ENCODE data around the gene ZNF576. TPM values are rescaled to one million over a fixed set of nuclear protein-coding genes. Genes with fewer than 3 reads are reported as not detected.
"Not testable (repeated sequence)": the region's sequence is repeated elsewhere in the genome, so short reads cannot be mapped to it uniquely, and the experiment has no call there.

The ZNF576 gene
- total RNA-seq, 1 donor from 2014 or later, result 12.6 TPM

DNA sequence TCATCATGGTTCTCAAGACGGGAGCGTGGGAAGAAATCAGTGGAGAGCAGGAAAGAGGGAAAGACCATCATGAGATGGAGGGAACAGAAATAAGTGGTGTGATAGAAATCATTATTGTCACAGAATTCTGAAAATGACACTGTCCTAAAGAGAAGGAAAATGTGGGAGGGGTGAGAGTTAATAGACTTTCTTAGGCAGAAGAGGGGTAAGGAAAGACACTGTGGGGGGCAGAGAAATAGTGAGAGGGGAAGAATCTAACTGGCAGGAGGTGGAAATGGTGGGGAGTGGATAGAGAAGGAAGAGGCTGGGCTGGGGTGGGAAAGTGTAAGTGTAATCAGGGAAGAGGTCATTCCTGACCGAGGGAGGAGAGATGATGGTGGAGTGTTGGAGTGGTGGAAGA is 17.6 kb upstream of the ZNF576 start:
- peak overlapping the region; percentile 90 for H3K4me3 Mint-ChIP-seq
- H3K4me1 Mint-ChIP-seq, result peaks cover 39% of the 10 kb centered on the region
- no peaks in the 10 kb centered on the region for H3K9me3 Mint-ChIP-seq
- TF ChIP-seq, protein P1, sequence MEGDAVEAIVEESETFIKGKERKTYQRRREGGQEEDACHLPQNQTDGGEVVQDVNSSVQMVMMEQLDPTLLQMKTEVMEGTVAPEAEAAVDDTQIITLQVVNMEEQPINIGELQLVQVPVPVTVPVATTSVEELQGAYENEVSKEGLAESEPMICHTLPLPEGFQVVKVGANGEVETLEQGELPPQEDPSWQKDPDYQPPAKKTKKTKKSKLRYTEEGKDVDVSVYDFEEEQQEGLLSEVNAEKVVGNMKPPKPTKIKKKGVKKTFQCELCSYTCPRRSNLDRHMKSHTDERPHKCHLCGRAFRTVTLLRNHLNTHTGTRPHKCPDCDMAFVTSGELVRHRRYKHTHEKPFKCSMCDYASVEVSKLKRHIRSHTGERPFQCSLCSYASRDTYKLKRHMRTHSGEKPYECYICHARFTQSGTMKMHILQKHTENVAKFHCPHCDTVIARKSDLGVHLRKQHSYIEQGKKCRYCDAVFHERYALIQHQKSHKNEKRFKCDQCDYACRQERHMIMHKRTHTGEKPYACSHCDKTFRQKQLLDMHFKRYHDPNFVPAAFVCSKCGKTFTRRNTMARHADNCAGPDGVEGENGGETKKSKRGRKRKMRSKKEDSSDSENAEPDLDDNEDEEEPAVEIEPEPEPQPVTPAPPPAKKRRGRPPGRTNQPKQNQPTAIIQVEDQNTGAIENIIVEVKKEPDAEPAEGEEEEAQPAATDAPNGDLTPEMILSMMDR (IDR thresholded peaks at IDR 0.05; ENCODE audit: unreplicated experiment), result no peak
- DNase-seq (ENCODE audit: low spot score in 2 of 2, unreplicated experiment in 2 of 2), result no peak
- H3K36me3 Mint-ChIP-seq, result no peaks in the 10 kb centered on the region
- H3K27ac Mint-ChIP-seq, result no peak overlapping the region
- no peaks in the 10 kb centered on the region for H3K27me3 Mint-ChIP-seq (ENCODE audit: low read depth)

DNA sequence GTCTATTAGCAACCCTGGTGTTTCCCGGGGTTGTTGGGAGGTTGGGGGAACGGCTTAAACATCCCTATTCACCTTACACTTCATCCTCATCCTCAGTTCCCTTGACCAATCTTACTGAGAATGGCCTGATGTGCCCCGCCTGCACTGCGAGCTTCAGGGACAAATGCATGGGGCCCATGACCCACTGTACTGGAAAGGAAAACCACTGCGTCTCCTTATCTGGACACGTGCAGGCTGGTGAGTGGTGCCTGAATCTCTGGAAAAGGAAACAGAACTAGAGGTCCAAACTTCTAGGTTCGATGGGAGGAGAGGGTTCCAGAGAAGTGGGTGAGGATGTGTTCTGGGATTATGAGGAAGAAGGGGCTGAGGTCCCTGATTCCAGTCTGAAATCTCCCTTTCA is 14.9 kb upstream of the ZNF576 start:
- Mint-ChIP-seq H3K9me3 (no peaks in the 10 kb centered on the region), H3K27ac (peak overlapping the region; percentile 58), H3K4me3 (peak overlapping the region; percentile 90), H3K4me1 (peaks cover 27% of the 10 kb centered on the region), H3K36me3 (peaks cover 17% of the 10 kb centered on the region), H3K27me3 (ENCODE audit: low read depth) (no peaks in the 10 kb centered on the region)
- no peak for DNase-seq (ENCODE audit: low spot score in 2 of 2, unreplicated experiment in 2 of 2)
- TF ChIP-seq, protein P1 (IDR thresholded peaks at IDR 0.05; ENCODE audit: unreplicated experiment), result no peak

DNA sequence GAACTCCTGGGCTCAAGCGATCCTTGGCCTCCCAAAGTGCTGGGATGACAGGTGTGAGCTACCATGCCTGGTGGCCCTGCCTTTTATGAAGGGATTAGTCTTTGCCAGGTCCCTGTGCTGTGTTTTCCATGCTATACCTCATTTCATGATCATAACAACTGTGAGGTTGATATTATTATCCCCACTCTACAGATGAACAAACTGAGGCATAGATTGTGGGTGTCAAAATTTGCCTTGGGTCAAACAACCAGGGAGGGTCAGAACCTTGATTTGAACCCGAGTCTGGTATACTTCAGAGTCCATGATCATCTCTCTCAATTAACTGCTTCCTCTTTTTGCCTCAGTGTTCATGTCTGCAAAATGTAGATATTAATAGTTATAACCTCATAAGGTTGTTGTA is 13.9 kb upstream of the ZNF576 start:
- Mint-ChIP-seq H3K27me3 (ENCODE audit: low read depth) (no peaks in the 10 kb centered on the region), H3K36me3 (peaks cover 20% of the 10 kb centered on the region), H3K9me3 (no peaks in the 10 kb centered on the region), H3K4me1 (peaks cover 27% of the 10 kb centered on the region), H3K4me3 (no peak overlapping the region), H3K27ac (no peak overlapping the region)
- TF ChIP-seq, protein P1 (IDR thresholded peaks at IDR 0.05; ENCODE audit: unreplicated experiment), result no peak
- no peak for DNase-seq (ENCODE audit: low spot score in 2 of 2, unreplicated experiment in 2 of 2)

- no peak overlapping the region for H3K27ac Mint-ChIP-seq
Observed at GRCh38 chr19:43584484-43584883, 11.9 kb upstream of the ZNF576 start.

DNA sequence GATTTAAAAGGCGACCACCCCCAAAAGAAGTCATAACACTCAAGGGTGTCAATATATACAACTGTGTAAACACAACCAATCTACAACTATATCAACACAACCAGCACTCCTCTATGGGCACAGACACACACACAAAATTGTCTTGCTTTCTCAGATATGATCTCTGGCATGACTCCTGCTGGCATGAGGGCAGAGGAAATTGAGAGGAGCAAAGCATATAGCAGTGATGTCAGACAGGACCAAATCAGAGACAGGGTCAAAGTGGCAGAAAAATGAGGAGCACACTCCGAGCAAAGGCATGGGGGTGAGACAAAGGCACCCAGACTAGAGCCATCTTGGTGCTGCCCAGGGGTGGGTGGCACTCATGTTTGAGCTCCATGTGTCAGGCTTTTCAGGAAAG is 10.0 kb upstream of the ZNF576 start:
- Mint-ChIP-seq H3K27me3 (ENCODE audit: low read depth) (no peaks in the 10 kb centered on the region), H3K4me1 (peaks cover 10% of the 10 kb centered on the region), H3K4me3 (no peak overlapping the region), H3K9me3 (no peaks in the 10 kb centered on the region), H3K27ac (no peak overlapping the region), H3K36me3 (peaks cover 31% of the 10 kb centered on the region)
- TF ChIP-seq, protein P1 (IDR thresholded peaks at IDR 0.05; ENCODE audit: unreplicated experiment), result no peak
- no peak for DNase-seq (ENCODE audit: low spot score in 2 of 2, unreplicated experiment in 2 of 2)

More at GRCh38 chr19:43584484-43584883, 11.9 kb upstream of the ZNF576 start:
- no peak for DNase-seq (ENCODE audit: low spot score in 2 of 2, unreplicated experiment in 2 of 2)
- Mint-ChIP-seq H3K36me3 (peaks cover 20% of the 10 kb centered on the region), H3K4me1 (peaks cover 23% of the 10 kb centered on the region), H3K27me3 (ENCODE audit: low read depth) (no peaks in the 10 kb centered on the region), H3K4me3 (no peak overlapping the region), H3K9me3 (no peaks in the 10 kb centered on the region)
- TF ChIP-seq, protein P1 (IDR thresholded peaks at IDR 0.05; ENCODE audit: unreplicated experiment), result no peak

GRCh38 chr19:43587029-43587428 is 9.4 kb upstream of the ZNF576 start:
- H3K27me3 Mint-ChIP-seq (ENCODE audit: low read depth); DNase-seq (ENCODE audit: low spot score in 2 of 2, unreplicated experiment in 2 of 2); H3K27ac Mint-ChIP-seq; H3K9me3 Mint-ChIP-seq; H3K4me3 Mint-ChIP-seq; H3K4me1 Mint-ChIP-seq: not testable (repeated sequence)
- peaks cover 31% of the 10 kb centered on the region for H3K36me3 Mint-ChIP-seq
